NCI-H2107 treated with DMSO at 0.1 percent for 48 hours (cell line): Measurements from ENCODE around the gene FALEC.

ENCODE experiments used
- DNase-seq: peaks from one replicate; lab custom pipeline; 2025; ENCODE audit not compliant: unreplicated experiment; lab: John Stamatoyannopoulos, UW

FALEC gene

GRCh38 chr1:150545486-150546032 is 30.0 kb downstream of the FALEC start:
- DNase-seq, result no peak

DNA sequence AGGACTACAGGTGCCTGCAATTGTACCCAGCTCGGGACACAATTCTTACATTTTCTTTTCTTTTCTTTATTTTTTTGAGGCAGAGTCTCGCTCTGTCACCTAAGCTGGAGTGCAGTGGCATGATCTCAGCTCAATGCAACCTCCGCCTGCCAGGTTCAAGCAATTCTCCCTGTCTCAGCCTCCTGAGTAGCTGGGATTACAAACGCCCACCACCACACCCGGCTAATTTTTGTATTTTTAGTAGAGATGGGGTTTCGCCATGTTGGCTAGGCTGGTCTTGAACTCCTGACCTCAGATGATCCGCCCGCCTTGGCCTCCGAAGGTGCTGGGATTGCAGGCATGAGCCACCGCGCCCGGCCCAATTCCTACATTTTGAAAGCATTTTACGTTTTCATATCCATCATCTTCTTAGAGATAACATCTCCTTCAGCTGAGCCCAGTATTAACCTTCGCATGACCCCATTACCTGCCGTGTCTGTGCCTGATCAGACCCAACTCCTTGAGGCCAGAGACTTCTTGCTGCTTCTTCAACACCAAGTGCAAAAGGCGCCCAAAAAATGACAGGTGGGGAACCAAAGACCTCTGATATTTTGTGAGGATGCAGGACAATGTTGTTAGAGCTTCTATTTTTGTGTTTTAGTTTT is 30.9 kb downstream of the FALEC start:
- no peak for DNase-seq

DNA sequence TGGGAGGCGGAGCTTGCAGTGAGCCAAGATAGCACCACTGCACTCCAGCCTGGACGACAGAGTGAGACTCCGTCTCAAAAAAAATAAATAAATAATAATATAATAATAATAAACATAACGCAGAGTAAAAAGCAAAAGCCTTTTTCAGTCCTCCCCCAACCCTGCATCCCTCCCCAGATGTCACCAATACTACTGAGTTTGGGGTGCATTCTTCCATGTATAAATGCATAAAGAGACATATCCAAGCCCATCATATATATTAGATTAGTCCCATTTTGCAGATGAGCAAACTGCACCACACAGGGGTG is 32.7 kb downstream of the FALEC start:
- no peak for DNase-seq

GRCh38 chr1:150548632-150549495 is 33.3 kb downstream of the FALEC start, which contains the start of gene ADAMTSL4:
TSS of gene ADAMTSL4 (plus strand) at chr1:150549408. CDS start at chr1:150552289, 2,881 bp downstream.
- no peak for DNase-seq

- DNase-seq, result no peak
Observed at GRCh38 chr1:150549496-150550221, 34.1 kb downstream of the FALEC start.

DNA sequence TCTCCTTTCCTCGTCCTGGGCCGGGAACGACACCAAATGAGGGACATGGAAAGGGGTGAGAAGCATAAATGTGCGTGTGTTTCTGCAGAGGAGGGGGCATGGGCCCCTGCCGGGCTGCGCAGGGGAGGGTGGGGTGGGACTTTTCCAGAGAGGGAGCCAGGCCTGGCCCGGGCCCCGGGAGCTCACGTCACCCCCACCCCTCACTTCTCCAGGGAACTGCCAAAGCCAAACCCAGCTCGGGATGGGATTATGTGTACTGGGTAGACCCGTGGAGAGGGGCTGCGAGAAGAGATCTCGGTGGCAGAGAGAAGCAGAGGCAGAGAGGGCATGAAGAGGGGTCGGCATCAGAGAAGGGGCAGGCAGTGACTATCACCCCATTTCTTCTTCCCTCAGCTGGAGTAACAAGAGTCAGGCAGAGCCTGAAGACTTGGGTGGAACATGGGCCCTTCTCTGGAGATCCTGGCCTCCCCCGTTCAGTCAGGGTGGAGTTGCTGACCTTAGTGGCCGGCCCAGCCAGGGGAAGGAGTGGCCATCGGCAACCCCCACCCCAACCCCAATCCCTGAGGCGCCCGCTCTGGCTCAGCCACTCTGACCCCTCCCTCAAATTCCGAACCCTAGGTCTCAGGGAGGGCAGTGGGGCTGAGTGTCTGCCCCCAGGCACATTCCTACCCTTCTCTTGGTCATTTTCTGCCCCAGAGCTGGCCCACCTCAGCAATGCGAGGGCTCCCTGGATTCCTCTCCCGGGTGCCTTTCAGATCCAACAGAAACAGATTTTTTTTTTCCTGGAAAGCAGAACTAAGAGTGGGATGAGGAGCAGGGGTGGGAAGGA is 34.9 kb downstream of the FALEC start:
- no peak for DNase-seq

GRCh38 chr1:150551051-150551783 is 35.7 kb downstream of the FALEC start:
- no peak for DNase-seq

GRCh38 chr1:150551784-150552127 is 36.2 kb downstream of the FALEC start:
- no peak for DNase-seq

- DNase-seq, result no peak
Observed at GRCh38 chr1:150552128-150552910, 36.8 kb downstream of the FALEC start.

DNA sequence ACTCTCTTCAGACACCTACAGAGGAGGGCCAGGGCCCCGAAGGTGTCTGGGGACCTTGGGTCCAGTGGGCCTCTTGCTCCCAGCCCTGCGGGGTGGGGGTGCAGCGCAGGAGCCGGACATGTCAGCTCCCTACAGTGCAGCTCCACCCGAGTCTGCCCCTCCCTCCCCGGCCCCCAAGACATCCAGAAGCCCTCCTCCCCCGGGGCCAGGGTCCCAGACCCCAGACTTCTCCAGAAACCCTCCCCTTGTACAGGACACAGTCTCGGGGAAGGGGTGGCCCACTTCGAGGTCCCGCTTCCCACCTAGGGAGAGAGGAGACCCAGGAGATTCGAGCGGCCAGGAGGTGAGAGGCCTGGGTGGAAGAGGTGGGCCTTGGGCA is 37.3 kb downstream of the FALEC start:
- DNase-seq, result no peak

DNA sequence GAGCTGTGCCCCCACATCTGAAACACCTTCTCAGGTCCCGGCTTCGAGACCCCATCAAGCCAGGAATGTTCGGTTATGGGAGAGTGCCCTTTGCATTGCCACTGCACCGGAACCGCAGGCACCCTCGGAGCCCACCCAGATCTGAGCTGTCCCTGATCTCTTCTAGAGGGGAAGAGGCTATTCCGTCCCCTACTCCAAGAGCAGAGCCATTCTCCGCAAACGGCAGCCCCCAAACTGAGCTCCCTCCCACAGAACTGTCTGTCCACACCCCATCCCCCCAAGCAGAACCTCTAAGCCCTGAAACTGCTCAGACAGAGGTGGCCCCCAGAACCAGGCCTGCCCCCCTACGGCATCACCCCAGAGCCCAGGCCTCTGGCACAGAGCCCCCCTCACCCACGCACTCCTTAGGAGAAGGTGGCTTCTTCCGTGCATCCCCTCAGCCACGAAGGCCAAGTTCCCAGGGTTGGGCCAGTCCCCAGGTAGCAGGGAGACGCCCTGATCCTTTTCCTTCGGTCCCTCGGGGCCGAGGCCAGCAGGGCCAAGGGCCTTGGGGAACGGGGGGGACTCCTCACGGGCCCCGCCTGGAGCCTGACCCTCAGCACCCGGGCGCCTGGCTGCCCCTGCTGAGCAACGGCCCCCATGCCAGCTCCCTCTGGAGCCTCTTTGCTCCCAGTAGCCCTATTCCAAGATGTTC is 38.0 kb downstream of the FALEC start:
- no peak for DNase-seq

GRCh38 chr1:150554086-150554452 is 38.5 kb downstream of the FALEC start:
- DNase-seq, result no peak

- no peak for DNase-seq
Observed at GRCh38 chr1:150555198-150555970, 39.8 kb downstream of the FALEC start.

- no peak for DNase-seq
Observed at GRCh38 chr1:150555971-150556865, 40.7 kb downstream of the FALEC start.

DNA sequence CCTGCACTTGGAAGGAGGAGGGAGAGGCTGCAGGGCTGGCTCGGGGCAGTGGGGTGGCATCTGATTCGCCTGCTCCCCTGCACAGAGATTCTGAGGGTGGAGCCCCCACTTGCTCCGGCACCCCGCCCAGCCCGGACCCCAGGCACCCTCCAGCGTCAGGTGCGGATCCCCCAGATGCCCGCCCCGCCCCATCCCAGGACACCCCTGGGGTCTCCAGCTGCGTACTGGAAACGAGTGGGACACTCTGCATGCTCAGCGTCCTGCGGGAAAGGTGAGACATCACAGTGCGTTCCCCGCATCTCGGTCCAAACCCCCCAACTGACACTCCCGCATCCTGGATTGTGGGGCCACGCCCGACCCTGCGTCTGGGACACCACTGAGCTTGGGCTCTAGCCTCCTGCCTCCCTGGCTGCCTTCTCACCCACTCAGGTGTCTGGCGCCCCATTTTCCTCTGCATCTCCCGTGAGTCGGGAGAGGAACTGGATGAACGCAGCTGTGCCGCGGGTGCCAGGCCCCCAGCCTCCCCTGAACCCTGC is 41.6 kb downstream of the FALEC start:
- DNase-seq, result no peak

DNA sequence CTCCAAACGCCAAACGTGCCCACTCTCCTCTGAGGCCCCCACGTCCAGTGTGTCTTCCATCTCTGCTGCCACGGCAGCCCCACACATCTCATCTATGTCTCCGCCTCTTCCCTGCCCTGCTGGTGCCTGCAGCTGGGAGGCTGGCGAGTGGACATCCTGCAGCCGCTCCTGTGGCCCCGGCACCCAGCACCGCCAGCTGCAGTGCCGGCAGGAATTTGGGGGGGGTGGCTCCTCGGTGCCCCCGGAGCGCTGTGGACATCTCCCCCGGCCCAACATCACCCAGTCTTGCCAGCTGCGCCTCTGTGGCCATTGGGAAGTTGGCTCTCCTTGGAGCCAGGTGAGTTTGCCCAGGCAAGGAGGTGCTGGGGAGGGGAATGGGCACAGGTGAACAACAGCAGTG is 42.3 kb downstream of the FALEC start:
- no peak for DNase-seq

DNA sequence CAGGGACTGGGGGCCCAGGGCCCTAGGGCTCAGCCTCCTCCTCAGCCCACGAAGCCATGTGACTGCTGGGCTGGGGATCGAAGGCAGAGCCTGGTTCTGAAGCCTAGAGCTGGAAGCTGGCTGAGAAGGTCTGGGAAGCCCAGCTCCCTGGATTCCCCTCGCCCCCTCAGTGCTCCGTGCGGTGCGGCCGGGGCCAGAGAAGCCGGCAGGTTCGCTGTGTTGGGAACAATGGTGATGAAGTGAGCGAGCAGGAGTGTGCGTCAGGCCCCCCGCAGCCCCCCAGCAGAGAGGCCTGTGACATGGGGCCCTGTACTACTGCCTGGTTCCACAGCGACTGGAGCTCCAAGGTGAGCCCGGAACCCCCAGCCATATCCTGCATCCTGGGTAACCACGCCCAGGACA is 42.8 kb downstream of the FALEC start:
- DNase-seq, result no peak
